ENCODE measurements around the gene SLC32A1.

Gene SLC32A1

GRCh38 chr20:38704136-38704535 lies 20.1 kb upstream of the SLC32A1 start:
- Histone ChIP-seq H3K27me3 (ENCODE audit: control insufficient read depth, low read length) (peaks cover 25% of the 10 kb centered on the region; the same call in 1 of the 2 replicates), H3K9me3 (ENCODE audit: control insufficient read depth, insufficient read depth, low read length) (no peaks in the 10 kb centered on the region), H3K27ac (ENCODE audit: low read depth, low read length) (no peak overlapping the region), H3K79me2 (ENCODE audit: control insufficient read depth, low read length) (no peaks in the 10 kb centered on the region), H3K9me2 (replicated peaks; ENCODE audit: control insufficient read depth, low read length) (no peaks in the 10 kb centered on the region), H3K4me1 (ENCODE audit: control insufficient read depth, low read length) (no peaks in the 10 kb centered on the region), H3K36me3 (ENCODE audit: control insufficient read depth, low read length) (no peaks in the 10 kb centered on the region), H3F3A (ENCODE audit: control insufficient read depth, insufficient read depth) (no peaks in the 10 kb centered on the region), H4K20me1 (ENCODE audit: control insufficient read depth, insufficient read depth, low read depth, low read length) (no peaks in the 10 kb centered on the region), H3K4me2 (ENCODE audit: low read length) (no peak overlapping the region), H3K4me3 (ENCODE audit: low read length) (no peak overlapping the region)
- TF ChIP-seq, protein P1, sequence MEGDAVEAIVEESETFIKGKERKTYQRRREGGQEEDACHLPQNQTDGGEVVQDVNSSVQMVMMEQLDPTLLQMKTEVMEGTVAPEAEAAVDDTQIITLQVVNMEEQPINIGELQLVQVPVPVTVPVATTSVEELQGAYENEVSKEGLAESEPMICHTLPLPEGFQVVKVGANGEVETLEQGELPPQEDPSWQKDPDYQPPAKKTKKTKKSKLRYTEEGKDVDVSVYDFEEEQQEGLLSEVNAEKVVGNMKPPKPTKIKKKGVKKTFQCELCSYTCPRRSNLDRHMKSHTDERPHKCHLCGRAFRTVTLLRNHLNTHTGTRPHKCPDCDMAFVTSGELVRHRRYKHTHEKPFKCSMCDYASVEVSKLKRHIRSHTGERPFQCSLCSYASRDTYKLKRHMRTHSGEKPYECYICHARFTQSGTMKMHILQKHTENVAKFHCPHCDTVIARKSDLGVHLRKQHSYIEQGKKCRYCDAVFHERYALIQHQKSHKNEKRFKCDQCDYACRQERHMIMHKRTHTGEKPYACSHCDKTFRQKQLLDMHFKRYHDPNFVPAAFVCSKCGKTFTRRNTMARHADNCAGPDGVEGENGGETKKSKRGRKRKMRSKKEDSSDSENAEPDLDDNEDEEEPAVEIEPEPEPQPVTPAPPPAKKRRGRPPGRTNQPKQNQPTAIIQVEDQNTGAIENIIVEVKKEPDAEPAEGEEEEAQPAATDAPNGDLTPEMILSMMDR (IDR thresholded peaks at IDR 0.05; ENCODE audit: low read depth, low read length, poor library complexity, severe bottlenecking), result no peak

DNA sequence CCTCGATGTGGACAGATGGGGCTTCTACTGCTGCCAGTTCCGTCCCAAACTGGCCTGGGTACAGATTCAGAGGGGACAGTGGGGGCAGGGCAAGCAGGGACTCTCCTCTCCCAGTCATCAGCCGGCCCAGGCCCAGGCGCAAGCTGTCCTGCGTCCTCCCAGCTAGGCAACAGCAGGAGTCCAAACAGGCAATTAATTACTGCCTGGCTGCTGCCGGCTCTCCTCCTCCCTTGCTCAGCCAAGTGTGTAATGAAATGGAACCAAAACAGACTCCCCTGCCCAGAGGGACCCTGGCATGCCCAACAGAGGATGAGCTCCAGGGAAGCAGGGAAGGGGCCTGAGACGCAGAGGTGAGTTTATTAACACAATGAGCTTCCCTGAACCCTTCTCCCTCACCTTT lies 17.8 kb upstream of the SLC32A1 start:
- Histone ChIP-seq H4K20me1 (ENCODE audit: control insufficient read depth, insufficient read depth, low read depth, low read length) (no peaks in the 10 kb centered on the region), H3F3A (ENCODE audit: control insufficient read depth, insufficient read depth) (no peaks in the 10 kb centered on the region), H3K27me3 (ENCODE audit: control insufficient read depth, low read length) (peaks cover 23% of the 10 kb centered on the region; the same call in 1 of the 2 replicates), H3K9me2 (replicated peaks; ENCODE audit: control insufficient read depth, low read length) (no peaks in the 10 kb centered on the region), H3K79me2 (ENCODE audit: control insufficient read depth, low read length) (no peaks in the 10 kb centered on the region), H3K36me3 (ENCODE audit: control insufficient read depth, low read length) (no peaks in the 10 kb centered on the region), H3K27ac (ENCODE audit: low read depth, low read length) (no peak overlapping the region), H3K9me3 (ENCODE audit: control insufficient read depth, insufficient read depth, low read length) (no peaks in the 10 kb centered on the region), H3K4me2 (ENCODE audit: low read length) (no peak overlapping the region), H3K4me3 (ENCODE audit: low read length) (no peak overlapping the region), H3K4me1 (ENCODE audit: control insufficient read depth, low read length) (no peaks in the 10 kb centered on the region)
- TF ChIP-seq EZH2phosphoT487 (IDR thresholded peaks at IDR 0.05; ENCODE audit: borderline replicate concordance, low read length), result no peak
- TF ChIP-seq, protein P1 (IDR thresholded peaks at IDR 0.05; ENCODE audit: low read depth, low read length, poor library complexity, severe bottlenecking), result no peak

DNA sequence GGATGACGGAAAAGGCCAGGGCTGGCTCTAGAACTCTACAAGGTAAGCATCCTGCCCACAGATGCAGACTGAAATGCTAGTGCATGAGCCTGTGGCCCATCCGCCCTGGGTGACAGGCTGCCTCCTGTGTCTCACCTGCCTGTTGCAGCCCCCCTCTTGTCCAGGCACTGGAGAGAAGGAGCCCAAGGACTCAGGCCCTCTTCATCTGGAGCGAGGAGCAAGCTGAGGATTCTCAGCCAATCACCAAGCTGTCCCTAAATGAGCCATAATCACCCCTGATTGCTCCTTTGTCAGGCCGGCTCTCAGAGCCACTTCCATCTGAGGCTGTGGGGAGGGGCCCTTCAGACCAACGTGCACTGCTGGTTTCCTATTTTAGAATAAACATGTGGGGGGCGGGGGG lies 10.0 kb upstream of the SLC32A1 start:
- TF ChIP-seq, protein P1 (IDR thresholded peaks at IDR 0.05; ENCODE audit: low read depth, low read length, poor library complexity, severe bottlenecking), result no peak
- TF ChIP-seq EZH2phosphoT487 (IDR thresholded peaks at IDR 0.05; ENCODE audit: borderline replicate concordance, low read length), result no peak
- no peak overlapping the region for H3K4me3 ChIP-seq (ENCODE audit: low read length)
- no peaks in the 10 kb centered on the region for H3K4me1 ChIP-seq (ENCODE audit: control insufficient read depth, low read length)
- peaks cover 38% of the 10 kb centered on the region for H3K27me3 ChIP-seq (ENCODE audit: control insufficient read depth, low read length)
- no peak overlapping the region for H3K4me2 ChIP-seq (ENCODE audit: low read length)
- H3K9me3 ChIP-seq (ENCODE audit: control insufficient read depth, insufficient read depth, low read length), result no peaks in the 10 kb centered on the region
- H3K9me2 ChIP-seq (replicated peaks; ENCODE audit: control insufficient read depth, low read length), result no peaks in the 10 kb centered on the region
- H3K79me2 ChIP-seq (ENCODE audit: control insufficient read depth, low read length), result no peaks in the 10 kb centered on the region
- no peaks in the 10 kb centered on the region for H4K20me1 ChIP-seq (ENCODE audit: control insufficient read depth, insufficient read depth, low read depth, low read length)
- H3K27ac ChIP-seq (ENCODE audit: low read depth, low read length), result no peak overlapping the region
- H3F3A ChIP-seq (ENCODE audit: control insufficient read depth, insufficient read depth), result no peaks in the 10 kb centered on the region
- H3K36me3 ChIP-seq (ENCODE audit: control insufficient read depth, low read length), result no peaks in the 10 kb centered on the region

- Histone ChIP-seq H3F3A (ENCODE audit: control insufficient read depth, insufficient read depth) (no peaks in the 10 kb centered on the region), H3K9me2 (replicated peaks; ENCODE audit: control insufficient read depth, low read length) (no peaks in the 10 kb centered on the region), H3K4me2 (ENCODE audit: low read length) (no peak overlapping the region), H3K27ac (ENCODE audit: low read depth, low read length) (no peak overlapping the region), H3K9me3 (ENCODE audit: control insufficient read depth, insufficient read depth, low read length) (no peaks in the 10 kb centered on the region), H3K4me1 (ENCODE audit: control insufficient read depth, low read length) (no peaks in the 10 kb centered on the region), H3K4me3 (ENCODE audit: low read length) (no peak overlapping the region), H4K20me1 (ENCODE audit: control insufficient read depth, insufficient read depth, low read depth, low read length) (no peaks in the 10 kb centered on the region), H3K27me3 (ENCODE audit: control insufficient read depth, low read length) (peaks cover 48% of the 10 kb centered on the region), H3K36me3 (ENCODE audit: control insufficient read depth, low read length) (no peaks in the 10 kb centered on the region), H3K79me2 (ENCODE audit: control insufficient read depth, low read length) (no peaks in the 10 kb centered on the region)
- TF ChIP-seq EZH2phosphoT487 (IDR thresholded peaks at IDR 0.05; ENCODE audit: borderline replicate concordance, low read length), result no peak
- TF ChIP-seq, protein P1 (IDR thresholded peaks at IDR 0.05; ENCODE audit: low read depth, low read length, poor library complexity, severe bottlenecking), result no peak
These were observed 8.6 kb upstream of the SLC32A1 start for GRCh38 chr20:38715646-38716045.
